Endothelial cell (in vitro differentiated cells): ENCODE results near the gene C19orf81. TPM values are rescaled to one million over a fixed set of nuclear protein-coding genes. Genes with fewer than 3 reads are reported as not detected.

ENCODE experiments used
- DNase-seq: peaks from one replicate; pipeline ENCODE4 v3.0.0; 2021; ENCODE audit warnings: low spot score
- H3K27ac Mint-ChIP-seq: one replicate; pipeline ENCODE4 v1.8.0; 2021; ENCODE audit warnings: mixed read lengths, inconsistent platforms; ENCODE audit not compliant: unreplicated experiment
- H3K27me3 Mint-ChIP-seq: one replicate; pipeline ENCODE4 v1.8.0; 2021; ENCODE audit warnings: mild to moderate bottlenecking, moderate library complexity, mixed read lengths, inconsistent platforms; ENCODE audit not compliant: unreplicated experiment
- H3K36me3 Mint-ChIP-seq: one replicate; pipeline ENCODE4 v1.8.0; 2021; ENCODE audit warnings: mild to moderate bottlenecking, low read depth, mixed read lengths, inconsistent platforms; ENCODE audit not compliant: unreplicated experiment
- H3K4me1 Mint-ChIP-seq: one replicate; pipeline ENCODE4 v1.8.0; 2021; ENCODE audit warnings: mild to moderate bottlenecking, mixed read lengths, inconsistent platforms; ENCODE audit not compliant: unreplicated experiment
- H3K4me3 Mint-ChIP-seq: one replicate; pipeline ENCODE4 v1.8.0; 2021; ENCODE audit warnings: mild to moderate bottlenecking, mixed read lengths, inconsistent platforms; ENCODE audit not compliant: unreplicated experiment
- H3K9me3 Mint-ChIP-seq: one replicate; pipeline ENCODE4 v1.8.0; 2021; ENCODE audit warnings: mixed read lengths, inconsistent platforms; ENCODE audit not compliant: unreplicated experiment
- total RNA-seq: library from RNA; stranded (reverse); fragmentation: NEBNext Ultra II Directional; extraction: Animal tissue kit (Norgen Biotek cat#: 25700); gene quantifications from one replicate; pipeline ENCODE4 v1.2.1, GENCODE V29; 2021; ENCODE audit not compliant: unreplicated experiment
- TF ChIP-seq, protein P1 (sequence below): fragments of 200-600 bp; sonication (generic); IDR thresholded peaks from one replicate; pipeline ENCODE4 v1.5.0; 2021; ENCODE audit warnings: antibody characterized with exemption; ENCODE audit not compliant: unreplicated experiment

The C19orf81 gene
- total RNA-seq, 1 donor from 2014 or later: not detected

DNA sequence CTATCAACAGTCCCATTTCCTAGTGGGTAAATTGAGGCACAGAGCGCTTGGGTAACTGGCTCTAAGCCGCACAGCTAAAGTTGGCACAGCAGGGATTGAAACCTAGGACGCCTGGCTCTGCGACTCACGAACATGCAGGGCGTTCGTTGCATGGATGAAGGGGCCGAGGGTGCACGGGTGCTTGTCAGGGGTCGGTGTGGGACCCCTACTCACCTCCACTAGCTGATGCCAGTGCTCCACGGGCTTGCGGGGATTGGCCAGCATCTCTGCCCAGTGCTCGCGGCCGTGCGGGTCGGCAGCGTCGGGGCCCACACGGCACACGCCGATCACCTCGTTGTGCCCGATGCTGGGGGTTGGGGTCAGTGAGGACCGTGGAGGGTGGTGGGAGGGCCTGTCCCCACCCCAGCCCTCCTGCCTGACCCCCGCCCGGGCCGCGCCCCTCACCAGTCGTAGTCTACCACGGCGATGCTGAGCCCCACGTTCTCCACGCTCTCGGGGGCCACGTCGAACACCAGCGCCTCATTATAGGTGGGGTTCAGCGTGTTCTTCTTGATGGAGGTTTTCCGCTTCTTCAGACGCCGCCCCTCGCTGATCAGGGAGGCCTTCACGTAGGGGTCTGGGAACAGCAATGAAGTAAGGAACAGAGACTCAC lies 24.2 kb upstream of the C19orf81 start:
- Mint-ChIP-seq H3K9me3 (peaks cover 34% of the 10 kb centered on the region), H3K27ac (no peak overlapping the region), H3K36me3 (peaks cover 22% of the 10 kb centered on the region), H3K4me1 (no peaks in the 10 kb centered on the region), H3K4me3 (no peak overlapping the region), H3K27me3 (peaks cover 7% of the 10 kb centered on the region)
- TF ChIP-seq, protein P1, sequence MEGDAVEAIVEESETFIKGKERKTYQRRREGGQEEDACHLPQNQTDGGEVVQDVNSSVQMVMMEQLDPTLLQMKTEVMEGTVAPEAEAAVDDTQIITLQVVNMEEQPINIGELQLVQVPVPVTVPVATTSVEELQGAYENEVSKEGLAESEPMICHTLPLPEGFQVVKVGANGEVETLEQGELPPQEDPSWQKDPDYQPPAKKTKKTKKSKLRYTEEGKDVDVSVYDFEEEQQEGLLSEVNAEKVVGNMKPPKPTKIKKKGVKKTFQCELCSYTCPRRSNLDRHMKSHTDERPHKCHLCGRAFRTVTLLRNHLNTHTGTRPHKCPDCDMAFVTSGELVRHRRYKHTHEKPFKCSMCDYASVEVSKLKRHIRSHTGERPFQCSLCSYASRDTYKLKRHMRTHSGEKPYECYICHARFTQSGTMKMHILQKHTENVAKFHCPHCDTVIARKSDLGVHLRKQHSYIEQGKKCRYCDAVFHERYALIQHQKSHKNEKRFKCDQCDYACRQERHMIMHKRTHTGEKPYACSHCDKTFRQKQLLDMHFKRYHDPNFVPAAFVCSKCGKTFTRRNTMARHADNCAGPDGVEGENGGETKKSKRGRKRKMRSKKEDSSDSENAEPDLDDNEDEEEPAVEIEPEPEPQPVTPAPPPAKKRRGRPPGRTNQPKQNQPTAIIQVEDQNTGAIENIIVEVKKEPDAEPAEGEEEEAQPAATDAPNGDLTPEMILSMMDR: no peak
- no peak for DNase-seq

DNA sequence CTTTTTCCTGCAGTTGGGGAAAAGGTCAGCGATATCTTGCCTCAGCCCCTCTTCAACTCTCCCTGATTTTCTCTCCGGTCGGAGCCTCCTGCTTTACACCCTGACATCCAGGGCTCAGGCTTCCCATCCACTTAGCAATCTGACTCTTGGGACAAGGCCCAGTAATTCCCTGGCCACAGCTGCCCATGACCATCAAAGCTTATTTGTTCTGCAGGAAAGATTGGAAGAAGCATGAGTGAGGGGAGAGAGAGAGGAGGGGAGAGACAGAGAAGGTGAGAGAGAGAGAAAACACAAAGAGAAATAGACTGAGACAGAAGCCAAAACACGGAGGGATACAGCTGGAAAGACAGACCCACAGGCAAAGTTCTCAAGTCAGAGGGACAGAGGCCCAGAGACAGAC lies 23.2 kb upstream of the C19orf81 start:
- Mint-ChIP-seq H3K9me3 (peaks cover 42% of the 10 kb centered on the region), H3K27me3 (peaks cover 13% of the 10 kb centered on the region), H3K4me1 (no peaks in the 10 kb centered on the region), H3K27ac (no peak overlapping the region), H3K36me3 (peaks cover 22% of the 10 kb centered on the region), H3K4me3 (peak overlapping the region; percentile 72)
- no peak for DNase-seq
- TF ChIP-seq, protein P1: no peak

DNA sequence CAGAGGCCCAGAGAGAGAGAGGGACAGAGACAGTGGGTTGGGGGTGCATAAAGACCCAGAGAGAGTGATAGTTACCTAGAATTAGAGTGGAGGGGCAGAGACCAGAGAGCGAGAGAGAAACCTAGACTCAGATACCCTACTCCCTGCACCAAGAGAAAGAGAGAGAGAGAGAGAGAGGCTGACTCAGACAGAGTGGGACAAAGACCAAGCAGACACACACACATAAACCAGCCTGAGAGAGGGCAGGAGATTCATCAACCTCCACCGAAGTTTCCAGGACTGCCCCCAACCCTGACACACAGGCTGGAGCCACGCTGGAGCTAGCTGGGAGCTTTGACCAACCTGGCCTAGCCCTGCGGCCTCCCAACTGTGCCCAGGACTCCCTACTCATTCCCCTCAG lies 22.4 kb upstream of the C19orf81 start:
- H3K27me3 Mint-ChIP-seq: peaks cover 13% of the 10 kb centered on the region
- TF ChIP-seq, protein P1: no peak
- H3K4me3 Mint-ChIP-seq: no peak overlapping the region
- no peak for DNase-seq
- H3K36me3 Mint-ChIP-seq: peaks cover 22% of the 10 kb centered on the region
- no peak overlapping the region for H3K27ac Mint-ChIP-seq
- H3K4me1 Mint-ChIP-seq: no peaks in the 10 kb centered on the region
- peaks cover 50% of the 10 kb centered on the region for H3K9me3 Mint-ChIP-seq

DNA sequence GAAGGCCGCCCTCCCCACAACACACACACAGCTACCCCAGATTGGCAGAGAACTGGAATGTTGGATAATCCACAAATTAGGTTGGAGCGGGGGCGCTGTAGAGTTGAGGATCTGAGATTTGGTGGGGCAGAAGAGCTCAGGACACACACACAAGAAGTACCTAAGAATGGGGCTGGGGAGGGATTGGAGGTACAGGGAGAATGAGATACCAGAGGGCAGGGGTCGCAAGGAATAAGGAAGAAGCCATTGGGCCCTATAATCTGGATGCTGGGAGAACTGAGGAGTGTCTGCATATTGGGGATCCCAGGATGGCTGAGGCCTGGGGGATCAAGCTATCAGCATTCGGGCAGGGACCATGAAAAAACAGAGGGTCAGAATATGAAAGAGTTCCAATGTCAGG lies 21.1 kb upstream of the C19orf81 start:
- Mint-ChIP-seq H3K36me3 (peaks cover 22% of the 10 kb centered on the region), H3K4me3 (no peak overlapping the region), H3K4me1 (no peaks in the 10 kb centered on the region), H3K27ac (no peak overlapping the region), H3K27me3 (peaks cover 13% of the 10 kb centered on the region), H3K9me3 (peaks cover 51% of the 10 kb centered on the region)
- DNase-seq: no peak
- TF ChIP-seq, protein P1: no peak

DNA sequence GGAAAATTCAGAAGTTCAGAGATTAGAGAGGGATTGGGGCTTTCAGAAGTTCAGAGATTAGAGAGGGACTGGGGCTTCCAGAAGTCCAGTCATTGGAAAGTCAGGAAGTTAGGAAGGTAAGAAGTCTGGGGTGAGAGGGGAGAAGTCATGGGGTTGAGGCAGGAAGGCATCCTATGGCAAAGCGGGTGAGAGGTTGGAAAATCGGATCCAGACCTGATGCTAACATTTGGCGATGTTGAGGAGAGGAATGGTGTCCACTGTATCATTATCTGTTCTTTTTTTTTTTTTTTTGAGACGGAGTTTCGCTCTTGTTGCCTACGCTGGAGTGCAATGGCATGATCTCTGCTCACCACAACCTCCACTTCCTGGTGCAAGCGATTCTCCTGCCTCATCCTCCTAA lies 20.7 kb upstream of the C19orf81 start:
- DNase-seq: no peak
- Mint-ChIP-seq H3K36me3 (peaks cover 22% of the 10 kb centered on the region), H3K4me3 (no peak overlapping the region), H3K4me1 (no peaks in the 10 kb centered on the region), H3K9me3 (peaks cover 51% of the 10 kb centered on the region), H3K27ac (peak overlapping the region; percentile 18), H3K27me3 (peaks cover 16% of the 10 kb centered on the region)
- TF ChIP-seq, protein P1: no peak
